Measurements from ENCODE around the gene SOHLH1.

- TF ChIP-seq POLR2A (IDR thresholded peaks at IDR 0.05; ENCODE audit: low read depth, low read length): no peak
- no peak for TF ChIP-seq MXI1 (IDR thresholded peaks at IDR 0.05; ENCODE audit: borderline replicate concordance, low read depth, low read length)
- no peak for TF ChIP-seq BHLHE40 (IDR thresholded peaks at IDR 0.05; ENCODE audit: low read depth, low read length)
- TF ChIP-seq CTCF (conservative IDR thresholded peaks at IDR 0.05; ENCODE audit: low read depth, low read length): no peak
- TF ChIP-seq, protein P1, sequence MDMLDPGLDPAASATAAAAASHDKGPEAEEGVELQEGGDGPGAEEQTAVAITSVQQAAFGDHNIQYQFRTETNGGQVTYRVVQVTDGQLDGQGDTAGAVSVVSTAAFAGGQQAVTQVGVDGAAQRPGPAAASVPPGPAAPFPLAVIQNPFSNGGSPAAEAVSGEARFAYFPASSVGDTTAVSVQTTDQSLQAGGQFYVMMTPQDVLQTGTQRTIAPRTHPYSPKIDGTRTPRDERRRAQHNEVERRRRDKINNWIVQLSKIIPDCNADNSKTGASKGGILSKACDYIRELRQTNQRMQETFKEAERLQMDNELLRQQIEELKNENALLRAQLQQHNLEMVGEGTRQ (IDR thresholded peaks at IDR 0.05; ENCODE audit: low read depth, low read length): no peak
- TF ChIP-seq MAZ (IDR thresholded peaks at IDR 0.05; ENCODE audit: borderline replicate concordance, low read depth, low read length): no peak
- no peak for TF ChIP-seq RAD21 (IDR thresholded peaks at IDR 0.05; ENCODE audit: low read length)
- no peak for TF ChIP-seq RFX5 (IDR thresholded peaks at IDR 0.05; ENCODE audit: low read depth, low read length)
- no peak for TF ChIP-seq CEBPB (IDR thresholded peaks at IDR 0.05; ENCODE audit: low read depth, low read length)
- no peak for TF ChIP-seq SMC3 (IDR thresholded peaks at IDR 0.05; ENCODE audit: low read depth, low read length)
- TF ChIP-seq, protein P2, sequence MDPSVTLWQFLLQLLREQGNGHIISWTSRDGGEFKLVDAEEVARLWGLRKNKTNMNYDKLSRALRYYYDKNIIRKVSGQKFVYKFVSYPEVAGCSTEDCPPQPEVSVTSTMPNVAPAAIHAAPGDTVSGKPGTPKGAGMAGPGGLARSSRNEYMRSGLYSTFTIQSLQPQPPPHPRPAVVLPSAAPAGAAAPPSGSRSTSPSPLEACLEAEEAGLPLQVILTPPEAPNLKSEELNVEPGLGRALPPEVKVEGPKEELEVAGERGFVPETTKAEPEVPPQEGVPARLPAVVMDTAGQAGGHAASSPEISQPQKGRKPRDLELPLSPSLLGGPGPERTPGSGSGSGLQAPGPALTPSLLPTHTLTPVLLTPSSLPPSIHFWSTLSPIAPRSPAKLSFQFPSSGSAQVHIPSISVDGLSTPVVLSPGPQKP (IDR thresholded peaks at IDR 0.05; ENCODE audit: borderline replicate concordance, low read depth, low read length): no peak
- TF ChIP-seq RCOR1 (IDR thresholded peaks at IDR 0.05; ENCODE audit: insufficient replicate concordance, low read length): no peak
These were observed 5.5 kb downstream of the SOHLH1 start for GRCh38 chr9:135693771-135694170.
